ENCODE data around the gene BPI.
"Not testable (repeated sequence)": the region's sequence is repeated elsewhere in the genome, so short reads cannot be mapped to it uniquely, and the experiment has no call there.

Gene BPI

GRCh38 chr20:38373231-38373867 is 69.4 kb downstream of the BPI start:
- DNase-seq: no peak

- DNase-seq: no peak
Observed at GRCh38 chr20:38373898-38374297, 69.9 kb downstream of the BPI start.

- DNase-seq: no peak
Observed at GRCh38 chr20:38377039-38377685, 73.2 kb downstream of the BPI start.

- DNase-seq: not testable (repeated sequence)
Observed at GRCh38 chr20:38377838-38378237, 73.9 kb downstream of the BPI start.

GRCh38 chr20:38383147-38383546 is 79.2 kb downstream of the BPI start:
- no peak for DNase-seq

- DNase-seq: no peak
Observed at GRCh38 chr20:38386004-38386403, 82.0 kb downstream of the BPI start.

- DNase-seq: no peak
Observed at GRCh38 chr20:38386851-38387250, 82.9 kb downstream of the BPI start.

Measured in CD4-positive, alpha-beta T cell treated with Interleukin-1 beta for 1 hour (primary cell).